Measurements from ENCODE around the gene ST8SIA5. TPM values are rescaled to one million over a fixed set of nuclear protein-coding genes. Genes with fewer than 3 reads are reported as not detected.

ST8SIA5 gene
- polyA plus RNA-seq, 1 donor from 2014 or later: 0.93 TPM

DNA sequence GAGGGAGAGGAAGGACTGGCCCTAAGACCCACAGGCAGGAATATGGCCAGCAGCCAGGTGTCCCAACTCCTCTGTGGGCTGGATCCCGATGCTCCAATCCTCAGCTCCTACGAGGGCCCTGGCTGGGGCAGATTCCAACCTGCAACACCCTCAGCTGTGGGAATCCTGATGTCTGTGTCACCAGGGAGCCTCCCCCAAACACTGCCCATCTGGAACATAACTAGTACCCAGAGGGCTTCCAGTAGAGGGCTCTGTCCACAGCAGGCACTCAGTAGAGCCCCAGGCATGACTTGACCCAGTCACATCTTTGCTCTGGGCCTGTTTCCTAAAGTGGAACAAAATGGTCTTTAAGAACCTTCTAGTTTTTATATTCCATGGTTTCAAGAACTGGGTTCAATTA lies 79.2 kb downstream of the ST8SIA5 start:
- Histone ChIP-seq H3K79me2 (replicated peaks; ENCODE audit: insufficient read depth, low read length) (no peaks in the 10 kb centered on the region), H3K4me2 (ENCODE audit: low read length) (no peak overlapping the region), H3K4me3 (ENCODE audit: low read length) (no peak overlapping the region), H3K9me3 (ENCODE audit: low read length) (no peaks in the 10 kb centered on the region), H3K27ac (ENCODE audit: low read length) (no peak overlapping the region), H3F3A (ENCODE audit: insufficient read depth, low read length, poor library complexity, severe bottlenecking) (no peaks in the 10 kb centered on the region), H3K9ac (ENCODE audit: low read length) (no peak overlapping the region), H4K20me1 (ENCODE audit: insufficient read depth) (no peaks in the 10 kb centered on the region), H3K36me3 (ENCODE audit: insufficient read depth, low read length) (no peaks in the 10 kb centered on the region), H3K9me2 (ENCODE audit: insufficient read depth, low read length) (no peaks in the 10 kb centered on the region), H2AFZ (ENCODE audit: low read depth, low read length) (no peak overlapping the region), H3K27me3 (ENCODE audit: insufficient read depth, low read depth, low read length) (no peaks in the 10 kb centered on the region)
- TF ChIP-seq RAD21 (conservative IDR thresholded peaks at IDR 0.05): no peak
- no peak for TF ChIP-seq EZH2 (IDR thresholded peaks at IDR 0.05; ENCODE audit: borderline replicate concordance, insufficient read depth, low read length, poor library complexity, severe bottlenecking)
- TF ChIP-seq SMC3 (conservative IDR thresholded peaks at IDR 0.05; ENCODE audit: poor library complexity): no peak
- TF ChIP-seq, protein P1, sequence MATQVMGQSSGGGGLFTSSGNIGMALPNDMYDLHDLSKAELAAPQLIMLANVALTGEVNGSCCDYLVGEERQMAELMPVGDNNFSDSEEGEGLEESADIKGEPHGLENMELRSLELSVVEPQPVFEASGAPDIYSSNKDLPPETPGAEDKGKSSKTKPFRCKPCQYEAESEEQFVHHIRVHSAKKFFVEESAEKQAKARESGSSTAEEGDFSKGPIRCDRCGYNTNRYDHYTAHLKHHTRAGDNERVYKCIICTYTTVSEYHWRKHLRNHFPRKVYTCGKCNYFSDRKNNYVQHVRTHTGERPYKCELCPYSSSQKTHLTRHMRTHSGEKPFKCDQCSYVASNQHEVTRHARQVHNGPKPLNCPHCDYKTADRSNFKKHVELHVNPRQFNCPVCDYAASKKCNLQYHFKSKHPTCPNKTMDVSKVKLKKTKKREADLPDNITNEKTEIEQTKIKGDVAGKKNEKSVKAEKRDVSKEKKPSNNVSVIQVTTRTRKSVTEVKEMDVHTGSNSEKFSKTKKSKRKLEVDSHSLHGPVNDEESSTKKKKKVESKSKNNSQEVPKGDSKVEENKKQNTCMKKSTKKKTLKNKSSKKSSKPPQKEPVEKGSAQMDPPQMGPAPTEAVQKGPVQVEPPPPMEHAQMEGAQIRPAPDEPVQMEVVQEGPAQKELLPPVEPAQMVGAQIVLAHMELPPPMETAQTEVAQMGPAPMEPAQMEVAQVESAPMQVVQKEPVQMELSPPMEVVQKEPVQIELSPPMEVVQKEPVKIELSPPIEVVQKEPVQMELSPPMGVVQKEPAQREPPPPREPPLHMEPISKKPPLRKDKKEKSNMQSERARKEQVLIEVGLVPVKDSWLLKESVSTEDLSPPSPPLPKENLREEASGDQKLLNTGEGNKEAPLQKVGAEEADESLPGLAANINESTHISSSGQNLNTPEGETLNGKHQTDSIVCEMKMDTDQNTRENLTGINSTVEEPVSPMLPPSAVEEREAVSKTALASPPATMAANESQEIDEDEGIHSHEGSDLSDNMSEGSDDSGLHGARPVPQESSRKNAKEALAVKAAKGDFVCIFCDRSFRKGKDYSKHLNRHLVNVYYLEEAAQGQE (IDR thresholded peaks at IDR 0.05; ENCODE audit: borderline replicate concordance): no peak
- TF ChIP-seq POLR2AphosphoS5 (IDR thresholded peaks at IDR 0.05): no peak
- TF ChIP-seq, protein P2, sequence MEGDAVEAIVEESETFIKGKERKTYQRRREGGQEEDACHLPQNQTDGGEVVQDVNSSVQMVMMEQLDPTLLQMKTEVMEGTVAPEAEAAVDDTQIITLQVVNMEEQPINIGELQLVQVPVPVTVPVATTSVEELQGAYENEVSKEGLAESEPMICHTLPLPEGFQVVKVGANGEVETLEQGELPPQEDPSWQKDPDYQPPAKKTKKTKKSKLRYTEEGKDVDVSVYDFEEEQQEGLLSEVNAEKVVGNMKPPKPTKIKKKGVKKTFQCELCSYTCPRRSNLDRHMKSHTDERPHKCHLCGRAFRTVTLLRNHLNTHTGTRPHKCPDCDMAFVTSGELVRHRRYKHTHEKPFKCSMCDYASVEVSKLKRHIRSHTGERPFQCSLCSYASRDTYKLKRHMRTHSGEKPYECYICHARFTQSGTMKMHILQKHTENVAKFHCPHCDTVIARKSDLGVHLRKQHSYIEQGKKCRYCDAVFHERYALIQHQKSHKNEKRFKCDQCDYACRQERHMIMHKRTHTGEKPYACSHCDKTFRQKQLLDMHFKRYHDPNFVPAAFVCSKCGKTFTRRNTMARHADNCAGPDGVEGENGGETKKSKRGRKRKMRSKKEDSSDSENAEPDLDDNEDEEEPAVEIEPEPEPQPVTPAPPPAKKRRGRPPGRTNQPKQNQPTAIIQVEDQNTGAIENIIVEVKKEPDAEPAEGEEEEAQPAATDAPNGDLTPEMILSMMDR (IDR thresholded peaks at IDR 0.05; ENCODE audit: poor library complexity, severe bottlenecking): no peak
- TF ChIP-seq TAF1 (IDR thresholded peaks at IDR 0.05; ENCODE audit: low read depth): no peak
- no peak for TF ChIP-seq EP300 (conservative IDR thresholded peaks at IDR 0.05; ENCODE audit: poor library complexity, severe bottlenecking)
- TF ChIP-seq MXI1 (conservative IDR thresholded peaks at IDR 0.05; ENCODE audit: poor library complexity, severe bottlenecking): no peak

DNA sequence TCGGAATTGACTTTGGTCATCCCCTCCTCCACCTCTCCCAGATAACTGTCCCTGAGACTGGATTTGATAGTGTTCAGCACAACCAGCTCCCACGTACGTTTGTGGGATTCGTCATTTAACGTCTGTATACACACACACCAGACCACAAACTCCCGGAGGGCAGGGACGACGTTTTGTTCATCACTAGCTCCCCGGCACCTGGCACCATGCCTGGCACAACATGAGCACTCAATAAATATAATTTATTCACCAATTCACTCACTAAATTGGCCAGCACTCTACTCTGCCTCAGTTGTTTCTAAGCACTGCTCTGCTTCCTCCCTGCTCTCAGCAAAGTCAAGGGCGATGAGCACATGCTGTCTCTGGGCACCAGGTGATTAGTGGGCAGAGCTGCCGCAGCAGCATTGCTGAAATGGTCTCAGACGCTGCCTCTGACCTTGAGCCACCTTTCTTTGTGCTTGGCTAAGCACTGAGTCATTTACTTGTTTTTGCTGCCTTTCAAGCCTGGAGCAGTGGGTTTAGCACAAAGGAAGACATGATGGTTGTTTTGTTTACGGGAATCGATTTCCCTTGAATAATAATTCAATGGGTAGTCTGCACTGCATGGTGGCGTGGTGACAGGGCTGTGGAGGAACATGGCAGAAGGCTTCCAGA lies 80.5 kb downstream of the ST8SIA5 start:
- H3F3A ChIP-seq (ENCODE audit: insufficient read depth, low read length, poor library complexity, severe bottlenecking): no peaks in the 10 kb centered on the region
- H4K20me1 ChIP-seq (ENCODE audit: insufficient read depth): no peaks in the 10 kb centered on the region
- TF ChIP-seq RAD21 (conservative IDR thresholded peaks at IDR 0.05): no peak
- TF ChIP-seq, protein P1 (IDR thresholded peaks at IDR 0.05; ENCODE audit: borderline replicate concordance): no peak
- TF ChIP-seq TAF1 (IDR thresholded peaks at IDR 0.05; ENCODE audit: low read depth): no peak
- no peak for TF ChIP-seq EZH2 (IDR thresholded peaks at IDR 0.05; ENCODE audit: borderline replicate concordance, insufficient read depth, low read length, poor library complexity, severe bottlenecking)
- TF ChIP-seq SMC3 (conservative IDR thresholded peaks at IDR 0.05; ENCODE audit: poor library complexity): no peak
- TF ChIP-seq MXI1 (conservative IDR thresholded peaks at IDR 0.05; ENCODE audit: poor library complexity, severe bottlenecking): no peak
- no peak for TF ChIP-seq EP300 (conservative IDR thresholded peaks at IDR 0.05; ENCODE audit: poor library complexity, severe bottlenecking)
- H3K27me3 ChIP-seq (ENCODE audit: insufficient read depth, low read depth, low read length): no peaks in the 10 kb centered on the region
- no peaks in the 10 kb centered on the region for H3K9me2 ChIP-seq (ENCODE audit: insufficient read depth, low read length)
- H3K9ac ChIP-seq (ENCODE audit: low read length): no peak overlapping the region
- H3K79me2 ChIP-seq (replicated peaks; ENCODE audit: insufficient read depth, low read length): no peaks in the 10 kb centered on the region
- H3K4me2 ChIP-seq (ENCODE audit: low read length): no peak overlapping the region
- H3K36me3 ChIP-seq (ENCODE audit: insufficient read depth, low read length): no peaks in the 10 kb centered on the region
- no peak overlapping the region for H2AFZ ChIP-seq (ENCODE audit: low read depth, low read length)
- no peaks in the 10 kb centered on the region for H3K9me3 ChIP-seq (ENCODE audit: low read length)
- no peak overlapping the region for H3K27ac ChIP-seq (ENCODE audit: low read length)
- no peak overlapping the region for H3K4me3 ChIP-seq (ENCODE audit: low read length)

Data from neural cell (in vitro differentiated cells).